CD4-positive, CD25-positive, alpha-beta regulatory T cell (primary cell): Measurements from ENCODE around the gene LY86. TPM values are rescaled to one million over a fixed set of nuclear protein-coding genes. Genes with fewer than 3 reads are reported as not detected.

ENCODE experiments used
- ATAC-seq, 2 donors: fragments of 150-1000 bp; cut with Tn5 transposase; one replicate each; pipeline ENCODE4 v1.10.0; 2021; ENCODE audit warnings: low read depth in 2 of 2, moderate number of reproducible peaks in 2 of 2, moderate library complexity in 1 of 2
- DNase-seq, 3 donors: peaks; one replicate each; pipeline versions ENCODE4 v3.0.0 to v3.0.0-alpha.2; 2012 to 2022; ENCODE audit warnings: mixed read lengths in 1 of 3
- H3K27ac ChIP-seq: one replicate; pipeline ENCODE4 v1.7.0; 2013; ENCODE audit warnings: mild to moderate bottlenecking, low read length; ENCODE audit not compliant: insufficient read depth, poor library complexity, severe bottlenecking
- H3K27me3 ChIP-seq: one replicate; pipeline ENCODE4 v1.7.0; 2013; ENCODE audit warnings: low read length; ENCODE audit not compliant: control insufficient read depth, insufficient read depth
- H3K36me3 ChIP-seq: one replicate; pipeline ENCODE4 v1.7.0; 2013; ENCODE audit warnings: mild to moderate bottlenecking, low read length, moderate library complexity; ENCODE audit not compliant: control insufficient read depth, insufficient read depth
- H3K4me1 ChIP-seq: 2 replicates; pipeline ENCODE4 v1.7.0; 2013; ENCODE audit warnings: mild to moderate bottlenecking, low read length; ENCODE audit not compliant: insufficient read depth, control insufficient read depth, poor library complexity, severe bottlenecking
- H3K4me3 ChIP-seq: one replicate; pipeline ENCODE4 v1.7.0; 2013; ENCODE audit warnings: low read depth, mild to moderate bottlenecking, low read length, moderate library complexity
- H3K9me3 ChIP-seq, 2 experiments: 1 replicate in 1 of 2; 2 replicates in 1 of 2; pipeline ENCODE4 v1.7.0; 2013; ENCODE audit warnings: low read length in 2 of 2, mild to moderate bottlenecking in 1 of 2, moderate library complexity in 1 of 2; ENCODE audit not compliant: control insufficient read depth in 2 of 2
- H3K27ac Mint-ChIP-seq, 3 donors: one replicate each; pipeline ENCODE4 v1.8.0; 2020 to 2022; ENCODE audit warnings: mild to moderate bottlenecking in 3 of 3, mixed read lengths in 3 of 3, moderate library complexity in 2 of 3
- H3K27me3 Mint-ChIP-seq: one replicate; pipeline ENCODE4 v1.8.0; 2022; ENCODE audit warnings: mild to moderate bottlenecking, mixed read lengths
- H3K36me3 Mint-ChIP-seq: one replicate; pipeline ENCODE4 v1.8.0; 2020; ENCODE audit warnings: mixed read lengths
- H3K4me1 Mint-ChIP-seq, 4 donors: one replicate each; pipeline ENCODE4 v1.8.0; 2020 to 2022; ENCODE audit warnings: mixed read lengths in 4 of 4, mild to moderate bottlenecking in 1 of 4
- H3K4me3 Mint-ChIP-seq, 4 donors: one replicate each; pipeline ENCODE4 v1.8.0; 2020 to 2022; ENCODE audit warnings: mild to moderate bottlenecking in 4 of 4, mixed read lengths in 4 of 4, moderate library complexity in 3 of 4
- H3K9me3 Mint-ChIP-seq, 7 donors: one replicate each; pipeline ENCODE4 v1.8.0; 2020 to 2022; ENCODE audit warnings: mixed read lengths in 7 of 7, mild to moderate bottlenecking in 3 of 7, moderate library complexity in 2 of 7
- polyA plus RNA-seq, 4 donors: library from polyadenylated mRNA; unstranded; fragments of 300-500 nt; fragmentation: Illumina TruSeq; gene quantifications; one replicate each; pipeline ENCODE4 v1.2.3, GENCODE V29; 2021
- total RNA-seq: library from RNA; stranded (reverse); gene quantifications from one replicate; pipeline ENCODE4 v1.2.3, GENCODE V29; 2022

Gene LY86
- total and polyA plus RNA-seq, 5 donors from 2014 or later, result 0.31 to 3.1 (median 1.4) TPM; not detected in 1

DNA sequence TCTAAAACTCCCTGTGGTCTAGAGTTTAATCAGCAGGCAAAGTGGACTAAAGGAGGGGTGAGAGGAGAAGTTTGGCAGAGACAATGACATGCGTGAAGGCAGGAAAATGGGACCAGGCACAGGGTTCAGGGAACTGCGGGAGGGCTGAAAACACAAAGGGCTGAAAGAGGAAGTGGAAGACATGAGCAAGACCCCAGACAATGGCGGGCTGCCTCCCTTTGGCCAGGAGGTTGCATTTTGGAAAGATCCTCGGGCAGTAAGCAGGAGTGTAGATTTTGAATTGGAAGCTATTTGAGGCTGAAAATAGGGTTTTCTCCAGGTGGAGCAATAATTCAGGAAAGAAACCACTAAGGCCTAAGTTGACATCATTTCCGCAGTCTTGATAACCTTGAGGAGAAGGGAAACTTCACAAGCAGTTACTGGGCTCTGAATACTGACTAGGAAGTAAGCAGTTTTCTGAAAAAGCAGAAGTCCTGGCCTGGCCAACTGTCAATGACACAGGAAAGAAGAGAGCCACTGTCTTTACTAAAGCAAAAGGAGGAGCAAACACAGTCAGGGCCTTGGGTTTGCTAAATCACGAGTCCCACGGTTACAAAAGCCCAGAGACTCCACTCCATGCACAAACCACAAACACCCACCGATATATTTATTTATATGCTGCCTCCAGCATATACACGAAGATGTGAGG is 3.4 kb downstream of the LY86 start:
- Mint-ChIP-seq H3K9me3 (peaks cover 0 to 2% (median 0%) of the 10 kb centered on the region in 7 donors), H3K27me3 (peaks cover 10% of the 10 kb centered on the region), H3K27ac (peak overlapping the region; percentile 60 to 82 (median 70)), H3K36me3 (no peaks in the 10 kb centered on the region), H3K4me3 (peak overlapping the region in 3 of 4 donors; percentile 4 to 18 (median 16)), H3K4me1 (peaks cover 0 to 73% (median 22%) of the 10 kb centered on the region in 4 donors)
- Histone ChIP-seq H3K36me3 (no peaks in the 10 kb centered on the region), H3K4me1 (peaks cover 21% of the 10 kb centered on the region), H3K9me3 (no peaks in the 10 kb centered on the region), H3K27me3 (no peaks in the 10 kb centered on the region), H3K4me3 (no peak overlapping the region), H3K27ac (no peak overlapping the region)
- DNase-seq (no peak), ATAC-seq (peak in 1 of 2 donors; percentile 50)

DNA sequence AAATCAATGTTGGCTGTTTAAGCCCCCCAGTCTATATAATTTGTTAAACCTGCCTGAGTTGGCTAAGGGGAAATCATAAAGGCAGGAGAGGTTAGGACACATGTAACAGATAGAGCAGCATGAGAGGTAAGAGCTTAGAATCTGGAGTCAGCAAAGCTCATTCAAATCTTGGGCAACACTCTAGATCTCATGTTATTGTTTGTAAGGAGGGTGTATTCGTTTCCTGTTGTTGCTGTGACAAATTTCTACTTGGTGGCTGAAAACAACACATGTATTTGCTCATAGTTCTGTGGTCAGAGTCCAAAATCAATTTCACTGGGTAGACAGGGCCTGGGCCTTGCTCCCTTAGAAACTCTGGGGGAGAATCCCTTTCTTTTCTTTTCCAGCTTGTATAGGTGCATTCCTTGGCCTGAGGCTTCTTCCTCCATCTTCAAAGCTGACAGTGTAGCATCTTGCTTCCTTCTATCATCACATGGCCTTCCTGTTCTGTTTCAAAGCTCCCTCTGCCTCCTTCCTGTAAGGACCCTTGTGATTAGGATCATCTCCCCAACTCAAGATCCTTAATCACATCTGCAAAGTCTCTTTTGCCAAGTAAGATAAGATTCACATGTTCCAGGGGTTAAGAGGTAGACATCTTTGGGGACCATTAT is 4.4 kb downstream of the LY86 start:
- H3K4me3 Mint-ChIP-seq, result peak overlapping the region in 3 of 4 donors; percentile 1 to 11 (median 6)
- peak overlapping the region; percentile 7 for H3K27ac ChIP-seq
- no peaks in the 10 kb centered on the region for H3K36me3 Mint-ChIP-seq

DNA sequence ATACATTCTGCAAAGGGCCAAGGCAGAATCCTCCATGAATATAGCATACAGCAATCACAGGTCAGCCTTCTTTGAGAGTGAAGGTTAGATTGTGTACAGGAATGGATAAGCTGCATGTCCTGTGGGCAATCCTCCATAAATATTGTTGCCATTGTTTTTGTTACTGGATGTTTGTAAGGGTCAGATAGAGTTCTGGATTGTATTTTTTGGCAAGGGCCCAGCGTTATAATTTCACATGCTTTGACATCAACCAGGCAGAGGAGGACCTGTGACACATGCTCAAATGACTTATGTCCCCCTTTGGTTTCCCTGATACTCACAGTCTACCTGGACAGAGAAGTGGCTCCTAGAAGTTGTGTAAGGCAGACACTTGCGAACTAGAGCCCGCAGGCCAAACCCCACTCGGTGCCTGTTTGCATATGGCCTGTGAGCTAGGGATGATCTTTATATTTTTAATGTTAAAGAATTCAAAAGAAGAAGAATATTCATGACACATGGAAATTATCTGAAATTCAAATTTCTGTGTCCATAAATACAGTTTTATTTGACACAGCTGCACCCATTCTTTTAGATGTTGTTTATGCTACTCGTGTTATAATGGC is 5.4 kb downstream of the LY86 start:
- no peak for DNase-seq
- ATAC-seq, result no peak
- Mint-ChIP-seq H3K27ac (peak overlapping the region in 1 of 3 donors; percentile 82), H3K27me3 (peaks cover 5% of the 10 kb centered on the region), H3K4me1 (peaks cover 0 to 62% (median 21%) of the 10 kb centered on the region in 4 donors), H3K9me3 (peaks cover 0 to 2% (median 0%) of the 10 kb centered on the region in 7 donors), H3K4me3 (no peak overlapping the region), H3K36me3 (no peaks in the 10 kb centered on the region)
- Histone ChIP-seq H3K9me3 (no peaks in the 10 kb centered on the region), H3K4me1 (peaks cover 21% of the 10 kb centered on the region), H3K36me3 (no peaks in the 10 kb centered on the region), H3K4me3 (no peak overlapping the region), H3K27ac (no peak overlapping the region), H3K27me3 (no peaks in the 10 kb centered on the region)

More for the DNA sequence above, 4.4 kb downstream of the LY86 start:
- peaks cover 0 to 72% (median 23%) of the 10 kb centered on the region in 4 donors for H3K4me1 Mint-ChIP-seq
- Histone ChIP-seq H3K9me3 (no peaks in the 10 kb centered on the region), H3K27me3 (no peaks in the 10 kb centered on the region), H3K4me3 (peak overlapping the region; percentile 43), H3K36me3 (no peaks in the 10 kb centered on the region), H3K4me1 (peaks cover 21% of the 10 kb centered on the region)
- ATAC-seq (peak in 1 of 2 donors; percentile 16), DNase-seq (peak in 2 of 3 donors; percentile 11 to 46)
- H3K9me3 Mint-ChIP-seq, result peaks cover 0 to 2% (median 0%) of the 10 kb centered on the region in 7 donors
- peak overlapping the region; percentile 56 to 90 (median 82) for H3K27ac Mint-ChIP-seq
- peaks cover 5% of the 10 kb centered on the region for H3K27me3 Mint-ChIP-seq

DNA sequence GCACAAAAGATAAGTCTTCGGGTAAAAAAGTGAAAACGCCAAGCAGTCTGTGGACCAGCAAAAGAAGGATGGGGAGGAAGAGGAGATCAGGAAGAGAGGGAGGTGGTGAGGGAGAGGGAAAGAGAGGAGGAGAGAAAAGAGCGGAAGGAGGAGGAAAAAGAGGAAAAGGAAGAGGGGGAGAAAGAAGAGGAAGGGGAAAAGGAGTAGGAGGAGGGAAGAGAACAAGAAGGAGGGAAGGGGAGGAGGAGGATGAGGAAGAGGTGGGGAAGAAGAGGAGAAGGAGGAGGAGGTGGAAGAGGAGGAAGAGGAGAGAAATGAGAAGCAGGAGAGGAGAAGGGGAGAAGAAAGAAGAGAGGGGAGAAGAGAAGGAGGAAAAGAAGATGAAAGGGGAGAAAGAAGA is 6.5 kb downstream of the LY86 start:
- peak overlapping the region in 1 of 3 donors; percentile 78 for H3K27ac Mint-ChIP-seq

DNA sequence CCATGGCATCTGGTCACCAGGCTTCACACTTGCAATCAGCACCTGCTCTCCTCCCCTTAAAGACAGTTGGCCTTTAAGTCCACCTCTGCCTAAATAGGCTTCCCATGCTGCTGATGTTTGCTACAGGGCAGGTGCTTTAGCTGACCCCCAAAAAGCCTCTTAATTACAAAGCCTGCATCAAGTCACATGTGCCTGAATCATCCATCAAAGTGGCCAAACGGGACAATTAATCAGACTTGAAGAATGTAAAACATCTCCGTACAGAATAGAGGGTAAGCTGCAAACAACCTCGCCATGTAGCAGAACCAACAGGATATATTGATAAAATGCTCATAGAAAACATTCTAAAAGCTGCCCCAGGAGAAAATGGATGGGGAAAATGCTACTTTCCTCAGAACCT is 7.4 kb downstream of the LY86 start:
- no peak for DNase-seq
- H3K4me3 Mint-ChIP-seq, result no peak overlapping the region
- Histone ChIP-seq H3K9me3 (no peaks in the 10 kb centered on the region), H3K27ac (no peak overlapping the region), H3K27me3 (no peaks in the 10 kb centered on the region), H3K4me1 (peaks cover 19% of the 10 kb centered on the region), H3K36me3 (no peaks in the 10 kb centered on the region), H3K4me3 (no peak overlapping the region)
- H3K9me3 Mint-ChIP-seq, result peaks cover 0 to 4% (median 0%) of the 10 kb centered on the region in 7 donors
- no peak for ATAC-seq
- H3K4me1 Mint-ChIP-seq, result peaks cover 0 to 48% (median 16%) of the 10 kb centered on the region in 4 donors
- H3K36me3 Mint-ChIP-seq, result no peaks in the 10 kb centered on the region
- H3K27me3 Mint-ChIP-seq, result peaks cover 9% of the 10 kb centered on the region
- peak overlapping the region in 1 of 3 donors; percentile 12 for H3K27ac Mint-ChIP-seq

More for the DNA sequence above, 6.5 kb downstream of the LY86 start:
- Histone ChIP-seq H3K27ac (no peak overlapping the region), H3K27me3 (no peaks in the 10 kb centered on the region), H3K36me3 (no peaks in the 10 kb centered on the region), H3K4me1 (peaks cover 21% of the 10 kb centered on the region), H3K4me3 (no peak overlapping the region), H3K9me3 (no peaks in the 10 kb centered on the region)
- Mint-ChIP-seq H3K4me3 (no peak overlapping the region), H3K4me1 (peaks cover 0 to 54% (median 17%) of the 10 kb centered on the region in 4 donors), H3K36me3 (no peaks in the 10 kb centered on the region), H3K9me3 (peaks cover 0 to 2% (median 0%) of the 10 kb centered on the region in 7 donors), H3K27me3 (peaks cover 8% of the 10 kb centered on the region)
- DNase-seq (no peak), ATAC-seq (no peak)

DNA sequence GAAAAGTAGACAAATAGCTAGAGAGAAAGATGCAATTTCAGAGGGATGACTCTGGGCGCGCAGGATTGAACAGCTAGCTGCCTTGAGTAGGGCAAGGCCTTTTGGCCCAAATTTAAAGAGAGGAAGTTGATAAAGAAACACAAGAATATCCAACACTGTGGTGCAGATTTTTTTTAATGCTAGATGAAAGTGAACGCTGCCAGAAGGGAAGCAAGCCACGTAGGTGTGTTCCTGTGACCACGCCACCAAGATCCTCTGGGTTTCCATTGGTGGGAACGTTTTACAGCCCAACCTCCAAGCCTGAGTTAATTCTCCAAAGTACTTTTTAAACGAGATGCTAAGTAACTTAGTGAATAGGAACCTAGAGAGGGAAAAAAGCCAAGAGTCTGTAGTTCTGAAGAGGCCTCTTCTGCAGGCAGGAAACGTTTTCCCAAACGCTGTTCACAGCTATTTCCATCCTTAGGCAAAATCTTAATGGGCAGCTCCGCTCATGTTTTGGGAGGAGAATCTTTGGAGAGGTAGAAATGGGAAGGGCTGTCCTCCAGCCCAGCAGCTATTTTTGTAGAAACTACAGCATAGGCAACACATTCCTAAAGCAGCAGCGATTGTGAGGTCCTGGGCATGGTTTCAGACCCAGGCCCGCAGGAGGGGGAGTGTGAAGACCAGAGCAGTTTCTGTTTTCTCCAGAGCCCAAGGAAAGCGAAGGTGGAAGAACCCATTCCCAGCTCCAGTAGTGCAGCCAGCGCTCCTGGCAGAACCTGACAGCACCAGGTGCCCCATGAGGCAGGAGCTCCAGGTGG is 8.2 kb downstream of the LY86 start:
- DNase-seq (no peak), ATAC-seq (no peak)
- peak overlapping the region in 1 of 3 donors; percentile 12 for H3K27ac Mint-ChIP-seq
- no peaks in the 10 kb centered on the region for H3K36me3 Mint-ChIP-seq
- H3K9me3 Mint-ChIP-seq, result peaks cover 0 to 4% (median 0%) of the 10 kb centered on the region in 7 donors
- H3K4me3 ChIP-seq, result no peak overlapping the region
- peaks cover 9% of the 10 kb centered on the region for H3K27me3 Mint-ChIP-seq
- peaks cover 0 to 42% (median 14%) of the 10 kb centered on the region in 4 donors for H3K4me1 Mint-ChIP-seq
- H3K9me3 ChIP-seq, result no peaks in the 10 kb centered on the region
- H3K4me3 Mint-ChIP-seq, result no peak overlapping the region
- peaks cover 16% of the 10 kb centered on the region for H3K4me1 ChIP-seq
- H3K27ac ChIP-seq, result no peak overlapping the region
- H3K36me3 ChIP-seq, result no peaks in the 10 kb centered on the region
- H3K27me3 ChIP-seq, result no peaks in the 10 kb centered on the region

DNA sequence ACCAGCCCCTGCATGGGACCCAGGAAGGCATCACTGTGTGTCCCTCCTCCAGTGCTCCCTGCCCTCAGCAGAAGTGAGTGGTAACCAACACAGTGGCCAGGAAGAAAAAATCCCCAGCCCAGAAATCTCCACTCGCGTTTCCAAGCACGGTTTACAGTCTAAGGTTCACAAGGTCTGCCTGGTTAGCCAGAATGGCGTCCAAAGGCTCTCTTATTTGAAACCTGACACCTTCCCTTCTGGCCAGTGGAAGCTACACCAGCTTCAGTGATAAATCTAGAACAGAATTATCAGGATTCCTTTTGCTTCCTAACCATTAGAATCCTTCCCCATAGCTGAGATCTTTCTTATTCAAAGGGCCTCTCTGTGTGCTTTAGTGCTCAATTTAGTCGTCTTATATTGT is 9.2 kb downstream of the LY86 start:
- peaks cover 7% of the 10 kb centered on the region for H3K4me1 ChIP-seq
- H3K36me3 Mint-ChIP-seq, result no peaks in the 10 kb centered on the region

More for the DNA sequence above, 9.2 kb downstream of the LY86 start:
- Mint-ChIP-seq H3K27ac (no peak overlapping the region), H3K4me1 (peaks cover 0 to 33% (median 10%) of the 10 kb centered on the region in 4 donors), H3K27me3 (peaks cover 9% of the 10 kb centered on the region), H3K9me3 (peaks cover 0 to 4% (median 0%) of the 10 kb centered on the region in 7 donors), H3K4me3 (no peak overlapping the region)
- no peak for ATAC-seq
- Histone ChIP-seq H3K27me3 (no peaks in the 10 kb centered on the region), H3K36me3 (no peaks in the 10 kb centered on the region), H3K9me3 (no peaks in the 10 kb centered on the region), H3K4me3 (no peak overlapping the region), H3K27ac (no peak overlapping the region)
- DNase-seq, result no peak
